ENCODE data around the gene TCF4. TPM values are rescaled to one million over a fixed set of nuclear protein-coding genes. Genes with fewer than 3 reads are reported as not detected.

Gene TCF4
- total RNA-seq, 1 donor from 2014 or later = 77.3 TPM

DNA sequence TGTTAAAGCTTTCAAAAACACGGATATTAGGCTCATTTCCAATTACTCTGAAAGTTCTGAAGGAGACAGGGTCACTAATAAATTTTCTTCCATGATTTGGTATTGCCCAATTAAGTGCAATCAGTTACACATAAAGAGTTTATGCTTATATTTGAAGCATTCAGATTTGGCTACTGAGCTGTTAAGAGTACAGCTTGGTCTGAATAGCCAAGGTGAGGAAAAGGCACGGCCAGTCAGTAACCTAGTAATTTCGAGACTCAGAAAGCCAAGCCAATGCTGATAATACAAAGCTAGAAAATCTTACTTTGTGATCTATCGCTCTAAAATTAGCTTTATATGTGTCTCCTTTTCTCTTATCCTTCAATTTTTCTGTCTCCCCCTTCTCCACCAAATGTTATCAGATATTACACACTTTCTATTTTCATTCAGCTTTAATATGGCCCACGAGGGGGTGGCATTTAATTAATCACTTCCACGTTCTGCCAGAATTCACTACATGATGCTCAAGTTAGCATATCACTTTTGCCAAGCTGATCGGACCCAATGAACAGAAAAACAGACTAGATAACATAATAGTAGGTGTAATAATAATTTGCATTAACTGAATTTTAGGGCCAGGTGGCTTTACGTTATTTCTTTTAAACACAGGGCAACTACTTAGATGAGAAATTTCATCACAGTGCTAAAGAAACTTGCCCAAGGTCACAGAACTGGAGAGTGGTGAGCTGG is 138.4 kb downstream of the TCF4 start:
- DNase-seq (ENCODE audit: extremely low spot score, unreplicated experiment) = no peak
- H3K4me3 Mint-ChIP-seq (ENCODE audit: unreplicated experiment) = no peak overlapping the region
- no peaks in the 10 kb centered on the region for H3K27me3 Mint-ChIP-seq (ENCODE audit: unreplicated experiment)
- TF ChIP-seq, protein P1, sequence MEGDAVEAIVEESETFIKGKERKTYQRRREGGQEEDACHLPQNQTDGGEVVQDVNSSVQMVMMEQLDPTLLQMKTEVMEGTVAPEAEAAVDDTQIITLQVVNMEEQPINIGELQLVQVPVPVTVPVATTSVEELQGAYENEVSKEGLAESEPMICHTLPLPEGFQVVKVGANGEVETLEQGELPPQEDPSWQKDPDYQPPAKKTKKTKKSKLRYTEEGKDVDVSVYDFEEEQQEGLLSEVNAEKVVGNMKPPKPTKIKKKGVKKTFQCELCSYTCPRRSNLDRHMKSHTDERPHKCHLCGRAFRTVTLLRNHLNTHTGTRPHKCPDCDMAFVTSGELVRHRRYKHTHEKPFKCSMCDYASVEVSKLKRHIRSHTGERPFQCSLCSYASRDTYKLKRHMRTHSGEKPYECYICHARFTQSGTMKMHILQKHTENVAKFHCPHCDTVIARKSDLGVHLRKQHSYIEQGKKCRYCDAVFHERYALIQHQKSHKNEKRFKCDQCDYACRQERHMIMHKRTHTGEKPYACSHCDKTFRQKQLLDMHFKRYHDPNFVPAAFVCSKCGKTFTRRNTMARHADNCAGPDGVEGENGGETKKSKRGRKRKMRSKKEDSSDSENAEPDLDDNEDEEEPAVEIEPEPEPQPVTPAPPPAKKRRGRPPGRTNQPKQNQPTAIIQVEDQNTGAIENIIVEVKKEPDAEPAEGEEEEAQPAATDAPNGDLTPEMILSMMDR (IDR thresholded peaks at IDR 0.05) = no peak
- peaks cover 9% of the 10 kb centered on the region for H3K9me3 Mint-ChIP-seq (ENCODE audit: unreplicated experiment)
- H3K27ac Mint-ChIP-seq (ENCODE audit: unreplicated experiment) = no peak overlapping the region
- peaks cover 7% of the 10 kb centered on the region for H3K4me1 Mint-ChIP-seq (ENCODE audit: unreplicated experiment)
- peaks cover 5% of the 10 kb centered on the region for H3K36me3 Mint-ChIP-seq (ENCODE audit: unreplicated experiment)

DNA sequence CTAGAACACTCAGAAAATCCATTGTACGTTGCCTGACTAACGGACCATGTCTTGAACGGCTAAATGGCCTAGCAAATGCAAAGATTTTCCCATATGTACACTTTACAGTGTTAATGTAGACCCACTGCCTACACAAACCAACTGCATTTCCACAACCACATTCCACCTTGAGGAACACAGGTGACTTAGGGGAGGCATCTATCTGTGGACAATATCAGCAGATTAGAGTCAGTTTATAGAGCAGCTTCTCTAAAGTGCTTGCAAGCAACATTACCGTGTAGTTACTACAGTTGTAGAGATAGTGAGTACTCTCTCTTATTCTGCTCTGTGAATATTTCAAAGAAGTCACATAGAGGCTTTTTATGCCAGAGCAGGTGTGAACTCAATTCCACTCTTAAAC is 139.6 kb downstream of the TCF4 start:
- peaks cover 6% of the 10 kb centered on the region for H3K36me3 Mint-ChIP-seq (ENCODE audit: unreplicated experiment)
- no peak overlapping the region for H3K27ac Mint-ChIP-seq (ENCODE audit: unreplicated experiment)
- TF ChIP-seq, protein P1 (IDR thresholded peaks at IDR 0.05) = no peak
- no peak overlapping the region for H3K4me3 Mint-ChIP-seq (ENCODE audit: unreplicated experiment)
- no peak for DNase-seq (ENCODE audit: extremely low spot score, unreplicated experiment)
- peaks cover 10% of the 10 kb centered on the region for H3K9me3 Mint-ChIP-seq (ENCODE audit: unreplicated experiment)
- peaks cover 7% of the 10 kb centered on the region for H3K4me1 Mint-ChIP-seq (ENCODE audit: unreplicated experiment)
- H3K27me3 Mint-ChIP-seq (ENCODE audit: unreplicated experiment) = no peaks in the 10 kb centered on the region

DNA sequence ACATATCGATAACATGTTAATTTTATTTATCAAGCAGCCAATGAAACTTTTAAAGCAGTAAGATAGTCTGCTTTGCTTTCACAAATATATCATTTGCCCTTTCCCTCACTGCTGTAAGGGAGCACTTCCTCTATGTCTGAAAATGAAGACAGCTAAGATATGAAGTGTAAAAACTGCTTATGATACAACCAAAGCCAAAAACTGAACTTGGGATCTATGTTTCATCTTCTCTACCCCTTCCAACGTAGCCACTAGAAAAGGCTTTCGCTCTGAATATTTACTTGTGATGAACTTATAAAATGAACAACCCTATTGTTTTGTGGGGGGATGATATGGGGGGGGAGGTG is 140.3 kb downstream of the TCF4 start:
- Mint-ChIP-seq H3K9me3 (ENCODE audit: unreplicated experiment) (peaks cover 10% of the 10 kb centered on the region), H3K36me3 (ENCODE audit: unreplicated experiment) (peaks cover 6% of the 10 kb centered on the region), H3K27ac (ENCODE audit: unreplicated experiment) (no peak overlapping the region), H3K4me3 (ENCODE audit: unreplicated experiment) (no peak overlapping the region), H3K4me1 (ENCODE audit: unreplicated experiment) (peaks cover 7% of the 10 kb centered on the region), H3K27me3 (ENCODE audit: unreplicated experiment) (no peaks in the 10 kb centered on the region)
- no peak for DNase-seq (ENCODE audit: extremely low spot score, unreplicated experiment)
- TF ChIP-seq, protein P1 (IDR thresholded peaks at IDR 0.05) = no peak

DNA sequence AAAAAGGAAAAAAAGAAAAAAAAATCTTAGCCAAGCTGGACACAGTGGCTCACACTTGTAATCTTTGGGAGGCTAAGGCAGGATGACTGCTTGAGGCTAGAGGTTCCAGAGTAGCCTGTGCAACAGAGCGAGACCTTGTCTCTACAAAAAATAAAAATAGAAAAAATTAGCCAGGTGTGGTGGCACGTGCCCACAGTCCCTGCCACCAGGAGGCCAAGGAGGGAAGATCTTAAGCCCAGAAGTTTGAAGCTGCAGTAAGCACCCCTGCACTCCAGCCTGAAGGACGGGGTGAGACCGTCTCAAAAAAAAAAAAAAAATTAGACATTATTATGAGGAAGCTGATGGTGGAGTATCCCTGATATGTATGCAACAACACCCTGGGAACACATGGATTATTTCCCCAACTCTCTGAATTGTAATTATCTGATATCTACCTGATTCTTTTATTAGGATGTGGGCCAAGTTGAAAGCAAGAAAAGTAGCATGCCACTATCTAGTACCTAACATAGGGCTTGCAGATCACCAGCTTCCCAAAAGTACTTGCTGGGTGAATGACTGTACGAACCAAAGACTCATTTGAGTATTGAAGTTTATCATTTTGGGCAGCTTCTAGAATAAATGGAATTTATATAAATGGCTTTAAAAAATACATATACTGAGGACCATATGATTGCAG is 140.9 kb downstream of the TCF4 start:
- H3K27me3 Mint-ChIP-seq (ENCODE audit: unreplicated experiment) = no peaks in the 10 kb centered on the region
- peaks cover 6% of the 10 kb centered on the region for H3K36me3 Mint-ChIP-seq (ENCODE audit: unreplicated experiment)
- H3K27ac Mint-ChIP-seq (ENCODE audit: unreplicated experiment) = no peak overlapping the region
- TF ChIP-seq, protein P1 (IDR thresholded peaks at IDR 0.05) = no peak
- H3K9me3 Mint-ChIP-seq (ENCODE audit: unreplicated experiment) = peaks cover 10% of the 10 kb centered on the region
- H3K4me1 Mint-ChIP-seq (ENCODE audit: unreplicated experiment) = peaks cover 7% of the 10 kb centered on the region
- no peak for DNase-seq (ENCODE audit: extremely low spot score, unreplicated experiment)
- H3K4me3 Mint-ChIP-seq (ENCODE audit: unreplicated experiment) = no peak overlapping the region

DNA sequence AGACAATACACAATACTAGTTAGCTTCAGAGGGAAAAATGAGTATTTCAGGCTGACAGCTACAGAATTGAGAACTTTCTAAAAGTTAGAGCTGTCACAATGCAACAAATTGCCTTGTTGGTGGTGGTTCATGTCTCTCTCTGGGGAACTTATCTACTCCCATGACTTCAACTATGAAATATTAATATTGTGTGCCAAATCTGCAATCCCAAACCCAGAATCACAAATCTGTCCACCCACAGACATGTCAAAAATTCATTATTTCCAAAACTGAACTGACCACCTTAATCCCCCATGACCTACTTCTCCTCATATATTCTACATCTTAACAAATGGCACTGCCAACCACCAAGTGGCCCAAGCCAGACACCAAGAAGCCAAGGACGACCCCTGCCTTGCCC is 143.5 kb downstream of the TCF4 start:
- H3K4me1 Mint-ChIP-seq (ENCODE audit: unreplicated experiment) = peaks cover under 1% of the 10 kb centered on the region
- peaks cover 6% of the 10 kb centered on the region for H3K36me3 Mint-ChIP-seq (ENCODE audit: unreplicated experiment)
- no peak overlapping the region for H3K4me3 Mint-ChIP-seq (ENCODE audit: unreplicated experiment)
- no peak overlapping the region for H3K27ac Mint-ChIP-seq (ENCODE audit: unreplicated experiment)
- TF ChIP-seq, protein P1 (IDR thresholded peaks at IDR 0.05) = no peak
- DNase-seq (ENCODE audit: extremely low spot score, unreplicated experiment) = no peak
- H3K27me3 Mint-ChIP-seq (ENCODE audit: unreplicated experiment) = no peaks in the 10 kb centered on the region
- H3K9me3 Mint-ChIP-seq (ENCODE audit: unreplicated experiment) = peaks cover 10% of the 10 kb centered on the region

Measured in osteocyte (in vitro differentiated cells).